Spleen (tissue), 11 donors: ENCODE measurements around the gene MMP12. TPM values are rescaled to one million over a fixed set of nuclear protein-coding genes. Genes with fewer than 3 reads are reported as not detected.

ENCODE experiments used
- DNase-seq: peaks from one replicate; pipeline ENCODE4 v3.0.0-alpha.2; 2020
- H3K27ac ChIP-seq, 8 donors: fragments of 200-600 bp; sonication (generic) in 7 of 8; 1 replicate in 4 of 8; 2 replicates in 4 of 8; pipeline versions ENCODE4 v1.5.0 to v1.8.0; 2016 to 2021; ENCODE audit warnings: inconsistent platforms in 4 of 8, mild to moderate bottlenecking in 4 of 8, moderate library complexity in 1 of 8
- H3K27me3 ChIP-seq, 7 donors: fragments of 200-600 bp; sonication (generic) in 6 of 7; replicated peaks in 1 of 7; 1 replicate in 4 of 7; 2 replicates in 3 of 7; pipeline versions ENCODE4 v1.5.0 to v1.8.0; 2016 to 2021; ENCODE audit warnings: inconsistent platforms in 3 of 7, mild to moderate bottlenecking in 1 of 7
- H3K36me3 ChIP-seq, 6 donors: fragments of 200-600 bp; sonication (generic) in 5 of 6; 1 replicate in 4 of 6; 2 replicates in 2 of 6; pipeline versions ENCODE4 v1.5.0 to v1.8.0; 2016 to 2021; ENCODE audit warnings: inconsistent platforms in 2 of 6
- H3K4me1 ChIP-seq, 6 donors: fragments of 200-600 bp; sonication (generic) in 5 of 6; 1 replicate in 3 of 6; 2 replicates in 3 of 6; pipeline versions ENCODE4 v1.5.0 to v1.8.0; 2016 to 2021; ENCODE audit warnings: inconsistent platforms in 3 of 6
- H3K4me3 ChIP-seq, 8 donors: fragments of 200-600 bp; sonication (generic) in 7 of 8; 1 replicate in 4 of 8; 2 replicates in 4 of 8; pipeline versions ENCODE4 v1.5.0 to v1.8.0; 2016 to 2021; ENCODE audit warnings: inconsistent platforms in 4 of 8, mild to moderate bottlenecking in 4 of 8, moderate library complexity in 2 of 8
- H3K9me3 ChIP-seq, 8 donors: fragments of 200-600 bp; sonication (generic) in 7 of 8; 1 replicate in 4 of 8; 2 replicates in 4 of 8; pipeline versions ENCODE4 v1.5.0 to v1.8.0; 2016 to 2021; ENCODE audit warnings: inconsistent platforms in 4 of 8
- POLR2A ChIP-seq, 3 donors: fragments of 450-650 bp; IDR thresholded peaks; one replicate each; pipeline ENCODE4 v1.5.1; 2017; ENCODE audit warnings: antibody characterized with exemption in 3 of 3, mild to moderate bottlenecking in 1 of 3
- POLR2AphosphoS5 ChIP-seq, 3 donors: sonication (generic); formaldehyde crosslinking; IDR thresholded peaks; one replicate each; pipeline ENCODE4 v1.5.1; 2017; ENCODE audit warnings: antibody characterized with exemption in 3 of 3
- WGBS, 5 donors: extraction: QIAGEN DNeasy Blood & Tissue Kit in 3 of 5; methylation state at CpG; one replicate each; pipeline versions ENCODE4 v1.1.5 to v1.1.7; 2013 to 2018; 5-methylcytosine and 5-hydroxymethylcytosine counted together
- intact Hi-C: fragments of 100-400 bp; cut with DNase I; formaldehyde crosslinking; loops from one replicate; pipeline ENCODE4 v1.15.0; 2023; ENCODE audit warnings: low total_unique reads
- polyA plus RNA-seq, 3 donors: library from polyadenylated mRNA; stranded (reverse); fragments of 200-250 nt; gene quantifications; one replicate each; pipeline ENCODE4 v1.2.1, GENCODE V29; 2013
- total RNA-seq, 7 donors: library from RNA; depleted of rRNA in 3 of 7; stranded (reverse); fragments of >200 nt in 3 of 7; fragmentation: NEBNext Ultra II Directional in 4 of 7; extraction: Animal tissue kit (Norgen Biotek cat#: 25700) in 4 of 7; gene quantifications; one replicate each; pipeline versions ENCODE4 v1.1.0 to v1.2.1, GENCODE V29; 2016 to 2021
- TF ChIP-seq, protein P1 (sequence below), 11 experiments: fragments of 200-600 bp in 7 of 11; fragments of 450-650 bp in 4 of 11; sonication (generic) in 4 of 11; IDR thresholded peaks in 8 of 11; conservative IDR thresholded peaks in 3 of 11; 1 replicate in 7 of 11; 2 replicates in 4 of 11; pipeline versions ENCODE4 v1.4.0 to v1.8.0; 2016 to 2021; ENCODE audit warnings: antibody characterized with exemption in 11 of 11, inconsistent platforms in 4 of 11, mild to moderate bottlenecking in 1 of 11
- donor health status: healthy with polysubstance abuse.
- donor health status: DM: no; HTN: no; CAD: no; lungs with moderate emphysema.
- donor health status: DM: no; HTN: no; CAD: no.
- donor health status: Bipolar disorder and iron deficiency.
- donor health status: healthy.
- donor health status: DM: no; HTN: no; CAD: no.
- donor health status: DM: yes; HTN: yes; CAD: no.

The MMP12 gene
- total and polyA plus RNA-seq, 10 donors = 0.52 to 64.9 (median 4.8) TPM

DNA sequence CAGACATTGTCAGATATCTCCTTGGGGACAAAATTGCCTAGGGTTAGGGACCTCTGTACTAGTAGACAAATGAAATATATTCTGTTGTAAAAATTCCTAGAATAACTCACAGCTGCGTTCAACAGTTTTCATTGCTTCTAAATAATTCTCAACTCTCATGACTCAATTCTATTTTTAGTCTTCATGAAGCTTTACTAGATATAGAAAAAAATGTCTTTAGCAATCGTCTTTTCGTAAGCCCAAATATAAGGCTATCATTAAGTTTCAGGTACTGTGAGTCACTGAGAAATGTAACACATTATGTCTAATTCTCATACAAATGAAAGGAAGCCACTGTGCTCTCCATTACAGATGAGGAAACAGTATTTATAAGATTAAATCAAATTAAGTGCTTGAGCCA lies 6.4 kb downstream of the MMP12 start:
- 79 to 85% (median 84%) methylated on average over 3 of the region's 3 CpGs for WGBS, 5 donors
- no peaks in the 10 kb centered on the region for H3K4me1 ChIP-seq
- no peaks in the 10 kb centered on the region for H3K27me3 ChIP-seq
- no peak for DNase-seq
- H3K4me3 ChIP-seq = no peak overlapping the region
- H3K27ac ChIP-seq = no peak overlapping the region
- H3K36me3 ChIP-seq = no peaks in the 10 kb centered on the region
- intact Hi-C loops = no loop called here
- no peaks in the 10 kb centered on the region for H3K9me3 ChIP-seq
- TF ChIP-seq POLR2AphosphoS5 (IDR thresholded peaks at IDR 0.05) = no peak
- TF ChIP-seq, protein P1, sequence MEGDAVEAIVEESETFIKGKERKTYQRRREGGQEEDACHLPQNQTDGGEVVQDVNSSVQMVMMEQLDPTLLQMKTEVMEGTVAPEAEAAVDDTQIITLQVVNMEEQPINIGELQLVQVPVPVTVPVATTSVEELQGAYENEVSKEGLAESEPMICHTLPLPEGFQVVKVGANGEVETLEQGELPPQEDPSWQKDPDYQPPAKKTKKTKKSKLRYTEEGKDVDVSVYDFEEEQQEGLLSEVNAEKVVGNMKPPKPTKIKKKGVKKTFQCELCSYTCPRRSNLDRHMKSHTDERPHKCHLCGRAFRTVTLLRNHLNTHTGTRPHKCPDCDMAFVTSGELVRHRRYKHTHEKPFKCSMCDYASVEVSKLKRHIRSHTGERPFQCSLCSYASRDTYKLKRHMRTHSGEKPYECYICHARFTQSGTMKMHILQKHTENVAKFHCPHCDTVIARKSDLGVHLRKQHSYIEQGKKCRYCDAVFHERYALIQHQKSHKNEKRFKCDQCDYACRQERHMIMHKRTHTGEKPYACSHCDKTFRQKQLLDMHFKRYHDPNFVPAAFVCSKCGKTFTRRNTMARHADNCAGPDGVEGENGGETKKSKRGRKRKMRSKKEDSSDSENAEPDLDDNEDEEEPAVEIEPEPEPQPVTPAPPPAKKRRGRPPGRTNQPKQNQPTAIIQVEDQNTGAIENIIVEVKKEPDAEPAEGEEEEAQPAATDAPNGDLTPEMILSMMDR (IDR thresholded peaks at IDR 0.05 in 8 of 11, conservative IDR thresholded peaks at IDR 0.05 in 3 of 11) = no peak
- no peak for TF ChIP-seq POLR2A (IDR thresholded peaks at IDR 0.05)

DNA sequence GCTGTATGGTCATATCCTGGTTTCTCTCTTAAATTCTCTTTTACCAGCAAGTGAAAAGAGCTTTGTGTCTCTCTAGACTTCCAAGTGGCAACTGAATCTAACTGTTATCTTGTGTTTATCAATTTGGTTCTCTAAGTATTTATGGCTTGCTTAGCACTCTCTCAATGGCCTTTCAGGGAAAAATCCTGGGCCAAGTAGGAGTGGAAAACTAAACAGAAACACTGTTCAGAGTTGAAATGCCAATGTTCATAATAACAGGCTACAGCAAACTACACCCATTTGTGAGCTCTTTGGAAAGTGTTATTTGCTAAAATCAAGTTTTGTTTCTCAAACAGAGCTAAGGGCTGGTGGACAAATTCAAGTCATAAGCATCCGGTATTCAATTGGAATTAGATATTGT lies 10.1 kb downstream of the MMP12 start:
- H3K27ac ChIP-seq = no peak overlapping the region
- H3K27me3 ChIP-seq = peaks cover 0 to 4% (median 0%) of the 10 kb centered on the region in 7 donors
- H3K4me1 ChIP-seq = no peaks in the 10 kb centered on the region
- no peaks in the 10 kb centered on the region for H3K36me3 ChIP-seq
- WGBS, 5 donors = 90 to 100% (median 96%) methylated on average over 1 of the region's 1 CpG
- no peak overlapping the region for H3K4me3 ChIP-seq
- TF ChIP-seq POLR2A (IDR thresholded peaks at IDR 0.05) = no peak
- TF ChIP-seq POLR2AphosphoS5 (IDR thresholded peaks at IDR 0.05) = no peak
- TF ChIP-seq, protein P1 (IDR thresholded peaks at IDR 0.05 in 8 of 11, conservative IDR thresholded peaks at IDR 0.05 in 3 of 11) = no peak
- DNase-seq = no peak
- H3K9me3 ChIP-seq = no peaks in the 10 kb centered on the region
- intact Hi-C loops = no loop called here

DNA sequence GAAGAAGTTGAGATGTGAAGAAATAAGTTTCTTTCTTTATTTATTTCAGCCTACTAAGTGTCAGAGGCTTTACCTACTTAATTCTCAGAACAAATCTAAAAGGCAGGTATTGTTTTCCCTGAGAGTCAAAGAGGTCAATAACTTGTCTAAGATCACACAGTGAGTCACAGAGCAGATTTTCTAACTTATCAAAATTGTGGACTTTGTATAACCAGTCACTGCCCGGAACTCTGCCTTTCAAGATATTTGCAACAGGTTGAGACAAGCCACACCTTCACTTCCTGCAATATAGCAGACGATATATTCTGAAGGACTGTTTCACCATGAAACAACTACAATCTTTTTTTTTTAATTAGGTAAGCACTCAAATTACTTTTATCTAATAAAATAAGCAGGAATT lies 20.8 kb downstream of the MMP12 start:
- no peaks in the 10 kb centered on the region for H3K27me3 ChIP-seq
- no peaks in the 10 kb centered on the region for H3K9me3 ChIP-seq
- intact Hi-C loops = no loop called here
- no peak for DNase-seq
- WGBS, 5 donors = 72 to 85% (median 77%) methylated on average over 2 of the region's 2 CpGs
- H3K27ac ChIP-seq = no peak overlapping the region
- no peaks in the 10 kb centered on the region for H3K36me3 ChIP-seq
- no peak overlapping the region for H3K4me3 ChIP-seq
- H3K4me1 ChIP-seq = no peaks in the 10 kb centered on the region
- TF ChIP-seq POLR2A (IDR thresholded peaks at IDR 0.05) = no peak
- TF ChIP-seq, protein P1 (IDR thresholded peaks at IDR 0.05 in 8 of 11, conservative IDR thresholded peaks at IDR 0.05 in 3 of 11) = no peak
- TF ChIP-seq POLR2AphosphoS5 (IDR thresholded peaks at IDR 0.05) = no peak

DNA sequence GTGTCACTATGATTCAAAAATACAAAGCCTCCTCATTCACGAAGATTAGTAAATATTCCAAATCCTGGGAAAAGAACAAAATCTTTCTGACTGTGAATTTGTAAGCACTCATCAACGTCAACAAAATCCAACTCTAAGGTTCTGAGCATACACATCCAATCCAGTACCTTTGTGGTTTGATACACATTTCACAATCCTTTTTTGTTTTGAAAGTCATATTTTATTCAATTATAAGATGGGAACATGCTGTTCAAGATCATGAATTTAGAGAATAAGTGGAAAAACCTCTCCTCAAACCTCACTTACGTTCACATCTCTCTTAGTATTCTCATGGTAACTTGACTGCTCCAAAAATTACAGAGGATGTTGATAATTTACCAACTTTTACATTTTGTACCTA lies 21.7 kb downstream of the MMP12 start:
- intact Hi-C loops = no loop called here
- Histone ChIP-seq H3K27me3 (no peaks in the 10 kb centered on the region), H3K36me3 (no peaks in the 10 kb centered on the region), H3K4me1 (no peaks in the 10 kb centered on the region), H3K27ac (no peak overlapping the region), H3K9me3 (no peaks in the 10 kb centered on the region), H3K4me3 (no peak overlapping the region)
- 70 to 83% (median 77%) methylated on average over 3 of the region's 3 CpGs for WGBS, 5 donors
- TF ChIP-seq POLR2AphosphoS5 (IDR thresholded peaks at IDR 0.05) (no peak), POLR2A (IDR thresholded peaks at IDR 0.05) (no peak)
- TF ChIP-seq, protein P1 (IDR thresholded peaks at IDR 0.05 in 8 of 11, conservative IDR thresholded peaks at IDR 0.05 in 3 of 11) = no peak
- DNase-seq = no peak
